Endometrial microvascular endothelial cells (primary cell): ENCODE measurements around the gene RPL28. TPM values are rescaled to one million over a fixed set of nuclear protein-coding genes. Genes with fewer than 3 reads are reported as not detected.
"Not testable (repeated sequence)": the region's sequence is repeated elsewhere in the genome, so short reads cannot be mapped to it uniquely, and the experiment has no call there.

ENCODE experiments used
- in situ Hi-C: cut with HindIII; loops from 2 replicates; pipeline ENCODE4 v1.10.0; 2017; ENCODE audit warnings: low sequenced_read_pairs, low pct_unique_long_range_greater_than_20kb; ENCODE audit errors: inconsistent ontology term
- total RNA-seq: library from RNA; depleted of rRNA; stranded (reverse); fragments of >200 nt; gene quantifications from one replicate; pipeline ENCODE4 v1.2.3, GENCODE V29; 2015; ENCODE audit errors: inconsistent ontology term

The RPL28 gene
- total RNA-seq, 1 donor from 2014 or later = 298 TPM

- in situ Hi-C loops = no loop called here
Measured at GRCh38 chr19:55440411-55441105, 54.8 kb downstream of the RPL28 start.

GRCh38 chr19:55441319-55441691, 55.6 kb downstream of the RPL28 start:
- in situ Hi-C loops = no loop called here

- in situ Hi-C loops = no loop called here
Measured at GRCh38 chr19:55441692-55442321, 56.1 kb downstream of the RPL28 start.

- in situ Hi-C loops = no loop called here
Measured at GRCh38 chr19:55442372-55442961, 56.7 kb downstream of the RPL28 start.

GRCh38 chr19:55443045-55443823, 57.5 kb downstream of the RPL28 start, which contains the start of gene SHISA7:
TSS of gene SHISA7 (minus strand) at chr19:55443300. CDS start at chr19:55442863, 437 bp downstream.
- in situ Hi-C loops = no loop called here

- in situ Hi-C loops = no loop called here
Measured at GRCh38 chr19:55443824-55444480, 58.2 kb downstream of the RPL28 start.

- in situ Hi-C loops = no loop called here
Measured at GRCh38 chr19:55444646-55445045, 58.9 kb downstream of the RPL28 start.

GRCh38 chr19:55446060-55446459, 60.3 kb downstream of the RPL28 start:
- in situ Hi-C loops = no loop called here

GRCh38 chr19:55447421-55448174, 61.9 kb downstream of the RPL28 start:
- in situ Hi-C loops = no loop called here

- in situ Hi-C loops = not testable (repeated sequence)
Measured at GRCh38 chr19:55448175-55448490, 62.4 kb downstream of the RPL28 start.

- in situ Hi-C loops = no loop called here
Measured at GRCh38 chr19:55449469-55449868, 63.7 kb downstream of the RPL28 start.

GRCh38 chr19:55451163-55451964, 65.6 kb downstream of the RPL28 start:
- in situ Hi-C loops = no loop called here

GRCh38 chr19:55451965-55452748, 66.4 kb downstream of the RPL28 start:
- in situ Hi-C loops = no loop called here
